Chondrocyte (in vitro differentiated cells): ENCODE data around the gene RBM6. TPM values are rescaled to one million over a fixed set of nuclear protein-coding genes. Genes with fewer than 3 reads are reported as not detected.
"Not testable (repeated sequence)": the region's sequence is repeated elsewhere in the genome, so short reads cannot be mapped to it uniquely, and the experiment has no call there.

Source experiments
- DNase-seq: peaks from one replicate; pipeline ENCODE4 v3.0.0; 2021; ENCODE audit warnings: mixed read lengths, low spot score
- H3K27ac Mint-ChIP-seq: one replicate; pipeline ENCODE4 v1.8.0; 2021; ENCODE audit warnings: mild to moderate bottlenecking, moderate library complexity, mixed read lengths; ENCODE audit not compliant: unreplicated experiment
- H3K27me3 Mint-ChIP-seq: 2 replicates; pipeline ENCODE4 v1.8.0; 2021; ENCODE audit warnings: low read depth, mixed read lengths
- H3K36me3 Mint-ChIP-seq: 2 replicates; pipeline ENCODE4 v1.8.0; 2021; ENCODE audit warnings: low read depth, mixed read lengths
- H3K4me1 Mint-ChIP-seq: 2 replicates; pipeline ENCODE4 v1.8.0; 2021; ENCODE audit warnings: low read depth, mild to moderate bottlenecking, mixed read lengths
- H3K4me3 Mint-ChIP-seq: one replicate; pipeline ENCODE4 v1.8.0; 2021; ENCODE audit warnings: mild to moderate bottlenecking, moderate library complexity, mixed read lengths; ENCODE audit not compliant: unreplicated experiment
- H3K9me3 Mint-ChIP-seq: 2 replicates; pipeline ENCODE4 v1.8.0; 2021; ENCODE audit warnings: low read depth, mixed read lengths
- CTCF ChIP-seq: fragments of 200-600 bp; sonication (generic); IDR thresholded peaks from 2 replicates; pipeline ENCODE4 v1.5.0; 2021; ENCODE audit warnings: antibody characterized with exemption, mild to moderate bottlenecking, moderate library complexity
- total RNA-seq: library from RNA; stranded (reverse); gene quantifications from 3 replicates; pipeline ENCODE4 v1.2.1, GENCODE V29; 2021

The RBM6 gene
- total RNA-seq, 1 donor from 2014 or later = 57.1 TPM

- Mint-ChIP-seq H3K4me3 (peak within 1 kb of the TSS; percentile 83), H3K9me3 (no peaks in the 10 kb centered on the region), H3K27me3 (no peaks in the 10 kb centered on the region), H3K4me1 (peaks cover 23% of the 10 kb centered on the region), H3K36me3 (no peaks in the 10 kb centered on the region), H3K27ac (peak within 1 kb of the TSS; percentile 66)
- TF ChIP-seq CTCF = peak; percentile 76
- peak; percentile 96 for DNase-seq
These were observed 10.4 kb upstream of the RBM6 start, which contains the start of gene MON1A for GRCh38 chr3:49929291-49930167. Gene MON1A (minus strand): TSS chr3:49929811. CDS start chr3:49913346, 16,465 bp downstream.

- Mint-ChIP-seq H3K4me3 (peak overlapping the region; percentile 83), H3K36me3 (no peaks in the 10 kb centered on the region), H3K27me3 (no peaks in the 10 kb centered on the region), H3K4me1 (peaks cover 20% of the 10 kb centered on the region), H3K9me3 (no peaks in the 10 kb centered on the region), H3K27ac (peak overlapping the region; percentile 32)
- no peak for DNase-seq
- no peak for TF ChIP-seq CTCF
These were observed 9.7 kb upstream of the RBM6 start for GRCh38 chr3:49930168-49930690.

GRCh38 chr3:49930922-49931321 is 9.0 kb upstream of the RBM6 start:
- Mint-ChIP-seq H3K27ac (no peak overlapping the region), H3K9me3 (no peaks in the 10 kb centered on the region), H3K4me1 (peaks cover 20% of the 10 kb centered on the region), H3K27me3 (no peaks in the 10 kb centered on the region), H3K36me3 (no peaks in the 10 kb centered on the region), H3K4me3 (no peak overlapping the region)
- no peak for DNase-seq
- no peak for TF ChIP-seq CTCF

GRCh38 chr3:49932281-49932680 is 7.7 kb upstream of the RBM6 start:
- not testable (repeated sequence) for H3K27ac Mint-ChIP-seq, H3K4me3 Mint-ChIP-seq, DNase-seq, H3K9me3 Mint-ChIP-seq, H3K27me3 Mint-ChIP-seq, H3K36me3 Mint-ChIP-seq
- H3K4me1 Mint-ChIP-seq = peaks cover 20% of the 10 kb centered on the region

GRCh38 chr3:49937090-49937489 is 2.9 kb upstream of the RBM6 start:
- H3K36me3 Mint-ChIP-seq = no peaks in the 10 kb centered on the region
- H3K27me3 Mint-ChIP-seq = no peaks in the 10 kb centered on the region
- TF ChIP-seq CTCF = no peak
- no peak overlapping the region for H3K4me3 Mint-ChIP-seq
- no peaks in the 10 kb centered on the region for H3K9me3 Mint-ChIP-seq
- H3K27ac Mint-ChIP-seq = no peak overlapping the region
- no peak for DNase-seq
- peaks cover 14% of the 10 kb centered on the region for H3K4me1 Mint-ChIP-seq
